Mesothelial cell of epicardium (in vitro differentiated cells): Measurements from ENCODE around the gene POMGNT1. TPM values are rescaled to one million over a fixed set of nuclear protein-coding genes. Genes with fewer than 3 reads are reported as not detected.

ENCODE experiments used
- DNase-seq, 2 experiments: peaks; one replicate each; pipeline ENCODE4 v3.0.0; 2021; ENCODE audit warnings: low spot score in 2 of 2; ENCODE audit not compliant: unreplicated experiment in 2 of 2
- H3K27ac Mint-ChIP-seq: 2 replicates; pipeline ENCODE4 v1.8.0; 2021; ENCODE audit warnings: mixed read lengths
- H3K27me3 Mint-ChIP-seq: 2 replicates; pipeline ENCODE4 v1.8.0; 2021; ENCODE audit warnings: low read depth, mixed read lengths
- H3K36me3 Mint-ChIP-seq: 2 replicates; pipeline ENCODE4 v1.8.0; 2021; ENCODE audit warnings: mixed read lengths
- H3K4me1 Mint-ChIP-seq: 2 replicates; pipeline ENCODE4 v1.8.0; 2021; ENCODE audit warnings: mixed read lengths
- H3K4me3 Mint-ChIP-seq: 2 replicates; pipeline ENCODE4 v1.8.0; 2021; ENCODE audit warnings: mild to moderate bottlenecking, moderate library complexity, mixed read lengths
- H3K9me3 Mint-ChIP-seq: 2 replicates; pipeline ENCODE4 v1.8.0; 2021; ENCODE audit warnings: mixed read lengths
- total RNA-seq: library from RNA; stranded (reverse); gene quantifications from 3 replicates; pipeline ENCODE4 v1.2.1, GENCODE V29; 2021
- TF ChIP-seq, protein P1 (sequence below): fragments of 200-600 bp; sonication (generic); IDR thresholded peaks from one replicate; pipeline ENCODE4 v1.5.0; 2021; ENCODE audit warnings: antibody characterized with exemption; ENCODE audit not compliant: unreplicated experiment

Gene POMGNT1
- total RNA-seq, 1 donor from 2014 or later, result 87.1 TPM

DNA sequence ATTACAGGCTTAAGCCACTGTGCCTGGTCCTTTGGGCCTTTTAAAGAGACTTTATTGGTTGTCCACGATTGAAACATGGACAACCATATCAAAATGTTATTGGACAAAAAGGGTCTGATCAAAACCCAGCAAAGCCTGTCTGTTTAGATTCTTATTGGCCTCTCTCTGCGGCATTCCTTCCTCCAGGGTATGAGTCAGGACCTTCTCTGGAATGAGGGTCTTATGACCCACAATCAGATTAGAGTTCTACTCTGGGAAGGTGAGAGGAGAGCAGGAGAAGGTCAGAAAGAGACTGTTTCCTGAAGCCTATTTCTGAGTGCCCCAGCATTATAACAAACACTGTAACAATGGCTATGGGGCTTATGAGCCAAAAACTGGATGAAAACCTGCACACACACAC lies 12.8 kb upstream of the POMGNT1 start:
- H3K36me3 Mint-ChIP-seq, result peaks cover 2% of the 10 kb centered on the region
- no peak for DNase-seq
- H3K9me3 Mint-ChIP-seq, result peaks cover 4% of the 10 kb centered on the region
- H3K27me3 Mint-ChIP-seq, result no peaks in the 10 kb centered on the region
- H3K4me3 Mint-ChIP-seq, result no peak overlapping the region
- H3K27ac Mint-ChIP-seq, result no peak overlapping the region
- TF ChIP-seq, protein P1, sequence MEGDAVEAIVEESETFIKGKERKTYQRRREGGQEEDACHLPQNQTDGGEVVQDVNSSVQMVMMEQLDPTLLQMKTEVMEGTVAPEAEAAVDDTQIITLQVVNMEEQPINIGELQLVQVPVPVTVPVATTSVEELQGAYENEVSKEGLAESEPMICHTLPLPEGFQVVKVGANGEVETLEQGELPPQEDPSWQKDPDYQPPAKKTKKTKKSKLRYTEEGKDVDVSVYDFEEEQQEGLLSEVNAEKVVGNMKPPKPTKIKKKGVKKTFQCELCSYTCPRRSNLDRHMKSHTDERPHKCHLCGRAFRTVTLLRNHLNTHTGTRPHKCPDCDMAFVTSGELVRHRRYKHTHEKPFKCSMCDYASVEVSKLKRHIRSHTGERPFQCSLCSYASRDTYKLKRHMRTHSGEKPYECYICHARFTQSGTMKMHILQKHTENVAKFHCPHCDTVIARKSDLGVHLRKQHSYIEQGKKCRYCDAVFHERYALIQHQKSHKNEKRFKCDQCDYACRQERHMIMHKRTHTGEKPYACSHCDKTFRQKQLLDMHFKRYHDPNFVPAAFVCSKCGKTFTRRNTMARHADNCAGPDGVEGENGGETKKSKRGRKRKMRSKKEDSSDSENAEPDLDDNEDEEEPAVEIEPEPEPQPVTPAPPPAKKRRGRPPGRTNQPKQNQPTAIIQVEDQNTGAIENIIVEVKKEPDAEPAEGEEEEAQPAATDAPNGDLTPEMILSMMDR, result no peak
- peaks cover 5% of the 10 kb centered on the region for H3K4me1 Mint-ChIP-seq

DNA sequence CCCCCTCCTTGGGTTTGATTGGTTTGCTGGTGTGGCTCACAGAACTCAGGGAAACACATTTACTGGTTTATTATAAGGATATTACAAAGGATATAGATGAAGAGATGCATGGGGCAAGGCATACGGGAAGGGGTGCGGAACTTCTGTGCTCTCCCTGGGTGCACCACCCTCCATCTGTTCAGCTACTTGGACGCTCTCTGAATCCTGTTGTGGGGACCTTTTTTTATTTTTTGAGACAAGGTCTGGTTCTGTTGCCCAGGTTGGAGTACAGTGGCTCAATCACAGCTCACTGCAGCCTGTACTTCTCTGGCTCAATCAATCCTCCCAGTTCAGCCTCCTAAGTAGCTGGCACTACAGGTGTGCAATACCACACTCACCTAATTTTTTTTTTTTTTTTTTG lies 12.3 kb upstream of the POMGNT1 start:
- peaks cover 7% of the 10 kb centered on the region for H3K4me1 Mint-ChIP-seq
- peaks cover 4% of the 10 kb centered on the region for H3K9me3 Mint-ChIP-seq
- TF ChIP-seq, protein P1, result no peak
- no peaks in the 10 kb centered on the region for H3K27me3 Mint-ChIP-seq
- no peak overlapping the region for H3K4me3 Mint-ChIP-seq
- H3K27ac Mint-ChIP-seq, result no peak overlapping the region
- no peak for DNase-seq
- H3K36me3 Mint-ChIP-seq, result peaks cover 2% of the 10 kb centered on the region

DNA sequence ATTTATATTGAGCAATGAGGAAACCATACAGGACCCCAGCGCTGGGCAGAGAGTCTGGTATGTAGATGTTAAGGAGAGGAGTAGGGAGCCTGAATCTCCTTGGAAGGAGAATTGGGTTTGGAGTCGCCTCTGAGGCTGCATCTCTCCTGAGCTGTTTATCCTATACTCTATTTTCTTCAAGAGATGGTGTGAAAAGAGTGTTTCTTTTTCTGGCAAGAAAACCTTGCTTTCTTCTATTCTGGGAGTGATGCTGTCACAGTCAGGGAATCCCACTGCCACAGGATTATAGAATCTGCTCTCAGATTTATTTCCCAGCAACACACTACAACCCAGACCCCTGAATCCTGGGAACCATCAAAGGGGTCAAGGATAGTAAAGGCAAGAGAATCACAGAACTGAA lies 8.2 kb upstream of the POMGNT1 start:
- TF ChIP-seq, protein P1, result no peak
- Mint-ChIP-seq H3K27me3 (no peaks in the 10 kb centered on the region), H3K4me1 (peaks cover 23% of the 10 kb centered on the region), H3K4me3 (no peak overlapping the region), H3K27ac (no peak overlapping the region), H3K36me3 (no peaks in the 10 kb centered on the region), H3K9me3 (no peaks in the 10 kb centered on the region)
- no peak for DNase-seq

DNA sequence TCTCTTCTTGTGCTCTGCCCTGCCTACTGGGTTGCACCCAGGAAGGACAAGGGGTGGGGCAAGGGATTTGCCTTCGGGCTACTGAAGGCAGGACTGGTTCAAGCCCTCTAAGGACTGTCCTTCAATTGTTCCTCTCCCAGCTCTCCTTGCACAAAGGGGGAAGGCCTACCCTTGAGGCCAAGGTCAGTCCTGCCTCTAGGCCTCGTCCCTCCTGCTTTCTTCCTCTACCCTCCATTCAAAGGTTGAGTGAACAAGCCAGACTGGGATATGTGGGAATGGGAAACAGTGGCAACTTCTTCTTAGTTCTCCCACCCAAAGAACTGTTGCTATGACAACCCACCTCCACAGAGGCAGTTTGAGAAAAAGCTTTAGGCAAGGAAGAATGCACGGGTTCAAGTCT lies 7.6 kb upstream of the POMGNT1 start:
- Mint-ChIP-seq H3K27me3 (no peaks in the 10 kb centered on the region), H3K27ac (no peak overlapping the region), H3K4me3 (no peak overlapping the region), H3K4me1 (peaks cover 18% of the 10 kb centered on the region), H3K36me3 (no peaks in the 10 kb centered on the region), H3K9me3 (no peaks in the 10 kb centered on the region)
- TF ChIP-seq, protein P1, result no peak
- DNase-seq, result no peak

DNA sequence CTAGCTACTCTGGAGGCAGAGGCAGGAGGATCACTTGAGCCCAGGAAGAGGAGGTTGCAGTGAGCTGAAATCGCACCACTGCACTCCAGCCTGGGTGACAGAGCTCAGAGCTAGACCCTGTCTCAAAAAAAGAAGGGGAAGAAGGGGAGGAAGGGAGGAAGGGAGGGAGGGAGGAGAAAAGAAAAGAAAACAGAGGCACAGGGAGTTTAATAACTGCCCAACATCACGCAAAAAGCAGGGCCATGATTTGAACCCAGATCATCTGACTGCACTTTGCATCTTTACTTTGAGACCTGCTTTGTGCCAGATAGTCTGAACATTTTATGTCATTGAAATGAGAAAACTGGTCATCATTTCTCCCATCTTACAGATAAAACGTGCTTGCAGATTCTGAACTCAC lies 6.9 kb upstream of the POMGNT1 start:
- TF ChIP-seq, protein P1, result no peak
- Mint-ChIP-seq H3K27ac (no peak overlapping the region), H3K4me3 (peak overlapping the region; percentile 22), H3K27me3 (no peaks in the 10 kb centered on the region), H3K4me1 (peaks cover 18% of the 10 kb centered on the region), H3K36me3 (no peaks in the 10 kb centered on the region), H3K9me3 (no peaks in the 10 kb centered on the region)
- DNase-seq, result no peak

DNA sequence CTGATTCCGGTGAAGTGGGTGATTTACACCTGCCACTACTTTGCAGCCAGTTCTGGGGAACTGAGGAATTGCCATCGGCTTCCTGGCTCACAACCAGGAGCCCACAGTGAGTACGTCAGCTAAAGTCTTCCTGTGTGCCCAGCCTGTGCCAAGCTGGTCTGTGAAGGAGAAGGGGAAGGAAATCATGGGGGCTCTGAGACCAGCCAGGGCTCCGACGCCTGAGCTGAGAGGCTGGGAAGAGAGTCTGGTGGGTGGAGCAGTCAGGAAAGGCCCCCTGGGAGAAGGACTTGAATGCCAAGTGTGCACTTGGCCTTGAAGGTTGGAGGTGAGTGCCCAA lies 6.1 kb upstream of the POMGNT1 start:
- Mint-ChIP-seq H3K4me3 (peak overlapping the region; percentile 81), H3K36me3 (no peaks in the 10 kb centered on the region), H3K27ac (no peak overlapping the region), H3K4me1 (peaks cover 18% of the 10 kb centered on the region), H3K9me3 (no peaks in the 10 kb centered on the region), H3K27me3 (no peaks in the 10 kb centered on the region)
- TF ChIP-seq, protein P1, result no peak
- no peak for DNase-seq
